ENCODE measurements around the gene CNDP2. TPM values are rescaled to one million over a fixed set of nuclear protein-coding genes. Genes with fewer than 3 reads are reported as not detected.
A peak's percentile ranks its signal among the peaks of the same experiment; 100 is the strongest.

CNDP2 gene
- total and polyA plus RNA-seq, 3 donors from 2014 or later = 72.0 to 84.5 (median 74.4) TPM

DNA sequence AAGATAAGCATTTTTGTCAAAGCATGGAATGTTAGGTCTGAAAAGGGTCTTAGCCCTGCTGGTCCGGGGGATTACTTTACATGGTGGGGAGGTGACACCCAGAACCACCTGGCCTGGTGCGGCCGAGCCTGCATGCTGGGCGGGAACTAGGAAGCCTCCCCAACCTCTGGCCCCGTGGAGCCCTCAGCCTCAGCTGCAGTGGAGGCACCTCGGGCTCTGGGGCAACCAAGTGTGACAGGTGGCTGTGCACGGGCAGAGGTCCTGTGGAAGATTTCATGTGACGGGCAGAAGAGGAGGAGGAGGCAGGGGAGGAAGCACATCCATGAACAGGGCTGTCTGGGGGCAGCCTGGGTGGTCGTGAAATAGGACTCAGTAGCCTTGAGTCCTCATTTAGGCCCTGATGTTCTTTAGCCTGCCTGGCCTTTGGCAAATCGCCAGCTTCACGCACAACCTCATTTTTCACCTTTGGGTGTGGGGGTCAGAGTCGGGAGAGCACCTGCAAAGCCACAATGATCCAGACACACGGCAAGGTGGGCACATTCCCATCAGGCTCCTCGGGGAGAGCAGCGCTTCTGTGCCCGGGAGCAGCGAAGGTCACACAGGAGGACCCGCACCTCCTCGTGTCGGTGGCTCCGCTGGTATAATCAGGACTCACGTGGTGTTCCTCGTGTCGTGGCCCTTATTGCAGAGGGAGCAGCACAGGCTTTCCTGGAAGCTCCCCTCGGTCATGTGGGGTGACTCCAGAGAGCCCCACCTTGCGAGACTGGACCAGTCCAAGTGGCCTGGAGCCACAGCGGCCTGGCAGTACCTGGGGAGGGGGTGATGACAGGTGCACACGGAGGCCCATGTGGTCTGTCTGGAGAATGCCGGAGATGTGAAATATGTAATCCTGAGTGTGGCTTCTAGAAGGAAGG, 13.9 kb downstream of the CNDP2 start:
- 82 to 85% methylated on average over 25 to 29 of the region's 29 CpGs for WGBS, 2 donors
- no peaks in the 10 kb centered on the region for H3K36me3 ChIP-seq (ENCODE audit: low read depth, missing control alignments)
- no peaks in the 10 kb centered on the region for H3K9me3 ChIP-seq
- H3K27ac ChIP-seq = no peak overlapping the region
- no peaks in the 10 kb centered on the region for H3K27me3 ChIP-seq
- H3K4me1 ChIP-seq = peaks cover 15% of the 10 kb centered on the region
- DNase-seq = no peak
- TF ChIP-seq POLR2A (IDR thresholded peaks at IDR 0.05) = no peak
- TF ChIP-seq, protein P1, sequence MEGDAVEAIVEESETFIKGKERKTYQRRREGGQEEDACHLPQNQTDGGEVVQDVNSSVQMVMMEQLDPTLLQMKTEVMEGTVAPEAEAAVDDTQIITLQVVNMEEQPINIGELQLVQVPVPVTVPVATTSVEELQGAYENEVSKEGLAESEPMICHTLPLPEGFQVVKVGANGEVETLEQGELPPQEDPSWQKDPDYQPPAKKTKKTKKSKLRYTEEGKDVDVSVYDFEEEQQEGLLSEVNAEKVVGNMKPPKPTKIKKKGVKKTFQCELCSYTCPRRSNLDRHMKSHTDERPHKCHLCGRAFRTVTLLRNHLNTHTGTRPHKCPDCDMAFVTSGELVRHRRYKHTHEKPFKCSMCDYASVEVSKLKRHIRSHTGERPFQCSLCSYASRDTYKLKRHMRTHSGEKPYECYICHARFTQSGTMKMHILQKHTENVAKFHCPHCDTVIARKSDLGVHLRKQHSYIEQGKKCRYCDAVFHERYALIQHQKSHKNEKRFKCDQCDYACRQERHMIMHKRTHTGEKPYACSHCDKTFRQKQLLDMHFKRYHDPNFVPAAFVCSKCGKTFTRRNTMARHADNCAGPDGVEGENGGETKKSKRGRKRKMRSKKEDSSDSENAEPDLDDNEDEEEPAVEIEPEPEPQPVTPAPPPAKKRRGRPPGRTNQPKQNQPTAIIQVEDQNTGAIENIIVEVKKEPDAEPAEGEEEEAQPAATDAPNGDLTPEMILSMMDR (IDR thresholded peaks at IDR 0.05) = no peak
- intact Hi-C loops (cut with DNase I; ENCODE audit: low total_unique reads) = no loop called here
- no peak overlapping the region for H3K4me3 ChIP-seq

DNA sequence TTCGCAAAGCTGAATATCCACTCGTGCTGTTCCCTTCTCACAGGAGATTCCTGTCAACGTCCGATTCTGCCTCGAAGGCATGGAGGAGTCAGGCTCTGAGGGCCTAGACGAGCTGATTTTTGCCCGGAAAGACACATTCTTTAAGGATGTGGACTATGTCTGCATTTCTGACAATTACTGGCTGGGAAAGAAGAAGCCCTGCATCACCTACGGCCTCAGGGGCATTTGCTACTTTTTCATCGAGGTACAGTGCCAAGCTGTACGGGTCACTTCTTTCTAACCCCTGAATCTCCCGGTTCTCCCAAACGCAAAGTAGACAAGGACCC, 14.6 kb downstream of the CNDP2 start:
- whole genome bisulfite sequencing, 2 donors = 79 to 86% methylated on average over 12 of the region's 12 CpGs
- no peaks in the 10 kb centered on the region for H3K9me3 ChIP-seq
- H3K4me3 ChIP-seq = no peak overlapping the region
- H3K27me3 ChIP-seq = no peaks in the 10 kb centered on the region
- intact Hi-C loops (cut with DNase I; ENCODE audit: low total_unique reads) = no loop called here
- TF ChIP-seq, protein P1 (IDR thresholded peaks at IDR 0.05) = no peak
- TF ChIP-seq POLR2A (IDR thresholded peaks at IDR 0.05) = no peak
- H3K4me1 ChIP-seq = peaks cover 13% of the 10 kb centered on the region
- no peak for DNase-seq
- H3K27ac ChIP-seq = no peak overlapping the region
- H3K36me3 ChIP-seq (ENCODE audit: low read depth, missing control alignments) = no peaks in the 10 kb centered on the region

DNA sequence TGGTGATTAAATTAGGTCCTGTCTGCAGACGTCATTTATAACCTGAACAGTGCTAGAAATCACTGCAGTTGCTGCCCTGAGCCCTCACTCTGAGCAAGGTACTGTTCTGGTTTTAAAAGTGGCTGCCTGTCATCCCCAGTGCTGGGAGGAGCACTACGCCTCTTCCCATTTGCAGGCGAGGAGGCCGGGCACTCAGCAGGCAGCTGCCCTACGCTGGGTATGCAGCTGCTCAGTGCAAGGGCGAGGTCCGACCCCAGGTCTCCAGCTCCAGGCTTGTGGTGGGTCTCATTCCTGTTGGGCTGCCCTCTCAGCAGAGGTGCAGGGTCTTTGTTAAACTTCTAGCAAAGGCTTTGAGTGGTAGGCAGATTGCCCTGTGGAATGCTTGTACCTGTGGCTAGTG, 15.7 kb downstream of the CNDP2 start:
- Histone ChIP-seq H3K27ac (no peak overlapping the region), H3K4me1 (peaks cover 11% of the 10 kb centered on the region), H3K36me3 (ENCODE audit: low read depth, missing control alignments) (no peaks in the 10 kb centered on the region), H3K4me3 (no peak overlapping the region), H3K27me3 (no peaks in the 10 kb centered on the region), H3K9me3 (no peaks in the 10 kb centered on the region)
- no peak for DNase-seq
- 71 to 76% methylated on average over 7 of the region's 7 CpGs for WGBS, 2 donors
- intact Hi-C loops (cut with DNase I; ENCODE audit: low total_unique reads) = no loop called here
- TF ChIP-seq, protein P1 (IDR thresholded peaks at IDR 0.05) = no peak
- no peak for TF ChIP-seq POLR2A (IDR thresholded peaks at IDR 0.05)

DNA sequence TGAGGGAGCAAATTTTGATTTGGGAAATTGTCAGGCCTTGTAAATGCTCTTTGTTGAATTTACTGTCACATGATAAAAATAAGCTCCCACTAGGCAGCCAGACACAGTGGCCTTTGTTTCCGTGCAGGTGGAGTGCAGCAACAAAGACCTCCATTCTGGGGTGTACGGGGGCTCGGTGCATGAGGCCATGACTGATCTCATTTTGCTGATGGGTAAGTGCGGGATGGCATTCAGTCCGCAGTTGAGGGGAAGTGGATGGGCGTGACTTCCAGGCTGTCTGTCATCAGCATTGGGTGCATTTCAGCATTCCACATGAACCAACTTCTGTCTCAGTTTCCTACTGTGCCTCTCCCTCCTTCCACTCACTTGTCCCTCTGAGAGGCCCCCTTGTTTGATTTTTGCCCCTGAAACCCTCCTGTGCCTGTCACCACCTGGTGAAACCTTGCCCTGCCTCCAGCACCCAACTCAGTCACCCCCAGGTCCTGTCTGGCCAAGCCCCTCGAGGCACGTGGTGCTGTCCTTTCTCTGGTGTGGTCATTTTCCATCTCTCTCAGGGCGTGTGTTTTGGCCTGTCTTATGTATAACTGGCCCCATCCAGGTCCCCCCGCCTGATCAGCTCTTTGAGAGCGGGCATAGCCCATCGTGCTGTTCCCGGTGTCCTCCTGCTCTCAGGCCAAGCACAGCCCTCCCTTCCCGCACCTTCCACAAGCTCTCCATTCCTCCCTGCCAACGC, 16.3 kb downstream of the CNDP2 start:
- Histone ChIP-seq H3K4me1 (peaks cover 11% of the 10 kb centered on the region), H3K9me3 (no peaks in the 10 kb centered on the region), H3K27me3 (no peaks in the 10 kb centered on the region), H3K27ac (no peak overlapping the region), H3K36me3 (ENCODE audit: low read depth, missing control alignments) (no peaks in the 10 kb centered on the region), H3K4me3 (no peak overlapping the region)
- 81 to 87% methylated on average over 15 of the region's 15 CpGs for WGBS, 2 donors
- TF ChIP-seq POLR2A (IDR thresholded peaks at IDR 0.05) = no peak
- TF ChIP-seq, protein P1 (IDR thresholded peaks at IDR 0.05) = no peak
- DNase-seq = peak; percentile 34
- intact Hi-C loops (cut with DNase I; ENCODE audit: low total_unique reads) = no loop called here
